Activated naive CD8-positive, alpha-beta T cell treated with anti-CD3 and anti-CD28 coated beads for 36 hours (primary cell): ENCODE measurements around the gene SLC26A11. TPM values are rescaled to one million over a fixed set of nuclear protein-coding genes. Genes with fewer than 3 reads are reported as not detected.
"Not testable (repeated sequence)": the region's sequence is repeated elsewhere in the genome, so short reads cannot be mapped to it uniquely, and the experiment has no call there.

ENCODE experiments used
- DNase-seq: peaks from one replicate; pipeline ENCODE4 v3.0.0; 2021
- H3K27ac Mint-ChIP-seq: one replicate; pipeline ENCODE4 v1.8.0; 2022; ENCODE audit warnings: mild to moderate bottlenecking, moderate library complexity, mixed read lengths
- H3K27me3 Mint-ChIP-seq: one replicate; pipeline ENCODE4 v1.8.0; 2022; ENCODE audit warnings: mild to moderate bottlenecking, mixed read lengths
- H3K36me3 Mint-ChIP-seq: one replicate; pipeline ENCODE4 v1.8.0; 2021; ENCODE audit warnings: mild to moderate bottlenecking, mixed read lengths
- H3K4me1 Mint-ChIP-seq: one replicate; pipeline ENCODE4 v1.8.0; 2021; ENCODE audit warnings: mixed read lengths
- H3K4me3 Mint-ChIP-seq: one replicate; pipeline ENCODE4 v1.8.0; 2022; ENCODE audit warnings: mild to moderate bottlenecking, moderate library complexity, mixed read lengths
- H3K9me3 Mint-ChIP-seq: one replicate; pipeline ENCODE4 v1.8.0; 2022; ENCODE audit warnings: mixed read lengths
- total RNA-seq, 2 experiments: library from RNA; stranded (reverse); gene quantifications; one replicate each; pipeline ENCODE4 v1.2.3, GENCODE V29; 2021

The SLC26A11 gene
- total RNA-seq, 2 experiments from 2014 or later = 1.7 to 2.3 TPM

DNA sequence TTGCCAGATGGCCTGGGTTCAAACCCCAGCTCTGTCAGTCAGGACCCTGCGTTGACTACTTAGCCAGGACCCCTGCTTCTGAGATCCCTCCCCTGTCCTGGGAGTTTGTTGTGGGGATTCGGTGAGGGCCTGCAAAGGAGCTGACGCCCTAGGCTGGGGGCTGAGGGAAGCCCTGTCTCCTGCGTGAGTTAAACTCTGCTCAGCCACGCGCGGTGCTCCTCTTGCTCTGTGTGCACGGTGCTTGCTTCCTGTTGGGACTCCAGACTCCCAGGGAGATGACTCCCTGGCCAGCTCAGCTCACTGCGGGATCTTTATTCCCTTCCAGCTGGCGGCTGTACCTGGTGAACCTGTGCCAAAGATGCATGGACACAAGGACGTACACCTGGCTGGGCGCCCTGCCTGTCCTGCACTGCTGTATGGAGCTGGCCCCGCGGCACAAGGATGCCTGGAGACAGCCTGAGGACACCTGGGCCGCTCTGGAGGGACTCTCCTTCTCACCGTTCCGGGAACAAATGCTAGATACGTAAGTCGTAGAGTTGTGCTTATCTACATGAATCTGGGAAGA is 77.9 kb downstream of the SLC26A11 start:
- DNase-seq = no peak
- Mint-ChIP-seq H3K4me3 (no peak overlapping the region), H3K27me3 (no peaks in the 10 kb centered on the region), H3K27ac (no peak overlapping the region), H3K9me3 (peaks cover 7% of the 10 kb centered on the region), H3K36me3 (peaks cover 64% of the 10 kb centered on the region), H3K4me1 (peaks cover 3% of the 10 kb centered on the region)

DNA sequence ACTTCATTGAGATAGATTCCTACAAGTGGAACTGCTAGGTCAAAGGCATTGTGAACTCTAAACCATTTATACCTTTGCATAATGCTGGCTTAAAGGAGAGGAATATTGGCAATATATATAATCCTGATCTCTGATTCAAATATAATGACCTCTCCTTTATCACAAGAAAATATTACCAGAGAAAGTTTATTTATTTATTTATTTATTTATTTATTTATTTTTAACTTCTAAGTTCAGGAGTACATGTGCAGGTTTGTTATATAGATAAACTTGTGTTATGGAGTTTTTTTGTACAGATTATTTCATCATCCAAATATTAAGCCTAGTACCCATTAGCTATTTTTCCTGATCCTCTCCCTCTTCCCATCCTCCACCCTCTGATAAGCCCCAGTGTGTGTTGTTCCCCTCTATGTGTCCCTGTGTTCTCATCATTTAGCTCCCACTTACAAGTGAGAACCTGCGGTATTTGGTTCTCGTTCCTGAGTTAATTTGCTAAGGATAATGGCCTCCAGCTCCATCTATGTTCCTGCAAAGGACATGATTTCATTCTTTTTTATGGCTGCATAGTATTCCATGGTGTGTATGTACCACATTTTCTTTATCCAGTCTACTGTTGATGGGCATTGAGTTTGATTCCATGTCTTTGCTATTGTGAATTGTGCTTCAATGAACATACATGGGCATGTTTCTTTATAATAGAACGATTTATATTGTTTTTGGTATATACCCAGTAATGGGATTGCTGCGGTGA is 79.3 kb downstream of the SLC26A11 start:
- not testable (repeated sequence) for H3K4me1 Mint-ChIP-seq, H3K9me3 Mint-ChIP-seq, H3K27me3 Mint-ChIP-seq, DNase-seq, H3K4me3 Mint-ChIP-seq, H3K27ac Mint-ChIP-seq
- H3K36me3 Mint-ChIP-seq = peaks cover 75% of the 10 kb centered on the region

DNA sequence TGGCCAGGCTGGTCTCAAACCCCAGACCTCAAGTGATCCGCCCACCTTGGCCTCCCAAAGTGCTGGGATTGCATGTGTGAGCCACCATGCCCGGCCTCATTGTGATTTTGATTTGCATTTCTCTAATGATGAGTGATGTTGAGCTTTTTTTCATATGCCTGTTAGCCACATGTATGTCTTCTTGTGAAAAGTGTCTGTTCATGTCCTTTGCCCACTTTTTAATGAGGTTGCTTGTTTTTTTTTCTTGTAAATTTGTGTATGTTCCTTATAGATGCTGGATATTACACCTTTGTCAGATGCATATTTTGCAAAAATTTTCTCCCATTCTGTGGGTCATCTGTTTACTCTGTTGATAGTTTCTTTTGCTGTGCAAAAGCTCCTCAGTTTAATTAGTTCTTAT is 80.5 kb downstream of the SLC26A11 start:
- not testable (repeated sequence) for H3K27me3 Mint-ChIP-seq, DNase-seq, H3K4me3 Mint-ChIP-seq, H3K4me1 Mint-ChIP-seq
- peaks cover 12% of the 10 kb centered on the region for H3K9me3 Mint-ChIP-seq
- H3K27ac Mint-ChIP-seq = peak overlapping the region; percentile 13
- peaks cover 80% of the 10 kb centered on the region for H3K36me3 Mint-ChIP-seq

Other genes with a start within 250 kb of the SLC26A11 start
- gene TBC1D16, start 184.6 kb upstream of the SLC26A11 start, total RNA-seq = 1 to 10 TPM; 8.8 to 9.0 TPM
- 1 to 10 TPM; 1.2 to 1.3 TPM for gene CCDC40, start 183.8 kb upstream of the SLC26A11 start, total RNA-seq
- gene GAA, start 118.8 kb upstream of the SLC26A11 start, total RNA-seq = 10 to 100 TPM; 39.3 to 43.9 TPM
- gene EIF4A3, start 73.3 kb upstream of the SLC26A11 start, total RNA-seq = 100 to 1,000 TPM; 192 to 197 TPM
- not detected for gene CARD14, start 50.4 kb upstream of the SLC26A11 start, total RNA-seq
- 1 to 10 TPM; 7.0 to 8.2 TPM for gene SGSH, start 94 bp upstream of the SLC26A11 start, total RNA-seq
- 100 to 1,000 TPM; 109 TPM for gene RNF213, start 40.4 kb downstream of the SLC26A11 start, total RNA-seq
- gene ENDOV, start 194.7 kb downstream of the SLC26A11 start, total RNA-seq = 10 to 100 TPM; 11.7 to 13.8 TPM